Glutamatergic neuron (in vitro differentiated cells): ENCODE results near the gene ERCC1. TPM values are rescaled to one million over a fixed set of nuclear protein-coding genes. Genes with fewer than 3 reads are reported as not detected.

Source experiments
- DNase-seq: peaks from one replicate; pipeline ENCODE4 v3.0.0; 2022
- H3K27ac Mint-ChIP-seq: one replicate; pipeline ENCODE4 v1.8.0; 2020; ENCODE audit warnings: mild to moderate bottlenecking, mixed read lengths, inconsistent platforms; ENCODE audit not compliant: unreplicated experiment
- H3K27me3 Mint-ChIP-seq: one replicate; pipeline ENCODE4 v1.8.0; 2020; ENCODE audit warnings: mild to moderate bottlenecking, moderate library complexity, mixed read lengths, inconsistent platforms; ENCODE audit not compliant: unreplicated experiment
- H3K36me3 Mint-ChIP-seq: one replicate; pipeline ENCODE4 v1.8.0; 2020; ENCODE audit warnings: mild to moderate bottlenecking, mixed read lengths, inconsistent platforms; ENCODE audit not compliant: unreplicated experiment
- H3K4me1 Mint-ChIP-seq: one replicate; pipeline ENCODE4 v1.8.0; 2020; ENCODE audit warnings: mild to moderate bottlenecking, low read depth, mixed read lengths, inconsistent platforms; ENCODE audit not compliant: unreplicated experiment
- H3K4me3 Mint-ChIP-seq: one replicate; pipeline ENCODE4 v1.8.0; 2020; ENCODE audit warnings: mild to moderate bottlenecking, mixed read lengths, inconsistent platforms; ENCODE audit not compliant: unreplicated experiment
- H3K9me3 Mint-ChIP-seq: one replicate; pipeline ENCODE4 v1.8.0; 2020; ENCODE audit warnings: mild to moderate bottlenecking, moderate library complexity, mixed read lengths, inconsistent platforms; ENCODE audit not compliant: unreplicated experiment
- CTCF ChIP-seq: fragments of 200-600 bp; sonication (generic); IDR thresholded peaks from one replicate; pipeline ENCODE4 v1.5.0; 2021; ENCODE audit not compliant: partially characterized antibody, unreplicated experiment
- total RNA-seq: library from RNA; stranded (reverse); fragmentation: NEBNext Ultra II Directional; extraction: Animal tissue kit (Norgen Biotek cat#: 25700); gene quantifications from one replicate; pipeline ENCODE4 v1.2.1, GENCODE V29; 2021; ENCODE audit not compliant: unreplicated experiment

The ERCC1 gene
- total RNA-seq, 1 donor from 2014 or later = 65.7 TPM

GRCh38 chr19:45420871-45421270 lies 2.8 kb downstream of the ERCC1 start:
- no peak for DNase-seq
- Mint-ChIP-seq H3K4me3 (no peak overlapping the region), H3K9me3 (peaks cover 6% of the 10 kb centered on the region), H3K27me3 (peaks cover 13% of the 10 kb centered on the region), H3K27ac (no peak overlapping the region), H3K36me3 (no peaks in the 10 kb centered on the region), H3K4me1 (peaks cover 6% of the 10 kb centered on the region)
- TF ChIP-seq CTCF = no peak

- no peaks in the 10 kb centered on the region for H3K36me3 Mint-ChIP-seq
- no peak overlapping the region for H3K27ac Mint-ChIP-seq
- H3K4me3 Mint-ChIP-seq = no peak overlapping the region
These were observed 3.4 kb downstream of the ERCC1 start for GRCh38 chr19:45420356-45420755.

GRCh38 chr19:45419895-45420294 lies 3.8 kb downstream of the ERCC1 start:
- no peak for DNase-seq
- peaks cover 13% of the 10 kb centered on the region for H3K27me3 Mint-ChIP-seq
- H3K4me3 Mint-ChIP-seq = no peak overlapping the region
- H3K36me3 Mint-ChIP-seq = no peaks in the 10 kb centered on the region
- peaks cover 6% of the 10 kb centered on the region for H3K4me1 Mint-ChIP-seq
- no peak for TF ChIP-seq CTCF
- H3K27ac Mint-ChIP-seq = no peak overlapping the region
- H3K9me3 Mint-ChIP-seq = peaks cover 6% of the 10 kb centered on the region

More at GRCh38 chr19:45420356-45420755, 3.4 kb downstream of the ERCC1 start:
- Mint-ChIP-seq H3K9me3 (peaks cover 6% of the 10 kb centered on the region), H3K27me3 (peaks cover 13% of the 10 kb centered on the region), H3K4me1 (peaks cover 6% of the 10 kb centered on the region)
- TF ChIP-seq CTCF = no peak
- no peak for DNase-seq

- H3K27me3 Mint-ChIP-seq = peaks cover 13% of the 10 kb centered on the region
- no peaks in the 10 kb centered on the region for H3K36me3 Mint-ChIP-seq
- DNase-seq = no peak
- no peak for TF ChIP-seq CTCF
- H3K4me1 Mint-ChIP-seq = peaks cover 6% of the 10 kb centered on the region
- peaks cover 6% of the 10 kb centered on the region for H3K9me3 Mint-ChIP-seq
- H3K27ac Mint-ChIP-seq = no peak overlapping the region
- H3K4me3 Mint-ChIP-seq = no peak overlapping the region
These were observed 4.3 kb downstream of the ERCC1 start for GRCh38 chr19:45419396-45419795.

GRCh38 chr19:45418802-45419201 lies 4.9 kb downstream of the ERCC1 start:
- TF ChIP-seq CTCF = no peak
- Mint-ChIP-seq H3K4me1 (peaks cover 6% of the 10 kb centered on the region), H3K9me3 (peaks cover 6% of the 10 kb centered on the region), H3K4me3 (no peak overlapping the region), H3K27ac (no peak overlapping the region), H3K27me3 (peaks cover 12% of the 10 kb centered on the region), H3K36me3 (no peaks in the 10 kb centered on the region)
- no peak for DNase-seq
